ENCODE results near the gene TMIGD1. TPM values are rescaled to one million over a fixed set of nuclear protein-coding genes. Genes with fewer than 3 reads are reported as not detected.

Gene TMIGD1
- total and polyA plus RNA-seq, 2 experiments from 2014 or later = 2.5 to 3.2 TPM

- 37% methylated on average over 12 of the region's 12 CpGs for WGBS (ENCODE audit: low lambda C conversion rate, missing lambda C conversion rate)
- H3K4me1 ChIP-seq (ENCODE audit: insufficient read depth) = peaks cover 30% of the 10 kb centered on the region
- peak overlapping the region; percentile 9 for H2AFZ ChIP-seq
- no peaks in the 10 kb centered on the region for H3K9me3 ChIP-seq (ENCODE audit: low read depth)
- peak overlapping the region; percentile 56 for H3K4me2 ChIP-seq
- H3K4me3 ChIP-seq = no peak overlapping the region
- H3K9me2 ChIP-seq (replicated peaks; ENCODE audit: insufficient read depth) = no peaks in the 10 kb centered on the region
- no peaks in the 10 kb centered on the region for H3K36me3 ChIP-seq (replicated peaks; ENCODE audit: insufficient read depth, low read depth)
- H4K20me1 ChIP-seq (ENCODE audit: insufficient read depth, poor library complexity, severe bottlenecking) = peaks cover 21% of the 10 kb centered on the region
- H3K27me3 ChIP-seq = no peaks in the 10 kb centered on the region
- no peak for TF ChIP-seq EZH2 (IDR thresholded peaks at IDR 0.05; ENCODE audit: borderline replicate concordance)
- TF ChIP-seq CTCF (IDR thresholded peaks at IDR 0.05; ENCODE audit: poor library complexity) = no peak
- TF ChIP-seq EZH2phosphoT487 (IDR thresholded peaks at IDR 0.05; ENCODE audit: low read depth, severe bottlenecking, unreplicated experiment) = no peak
- peaks cover 28% of the 10 kb centered on the region for H3K79me2 ChIP-seq
- peak; percentile 59 for DNase-seq (ENCODE audit: low spot score)
- H3K27ac ChIP-seq = peak overlapping the region; percentile 74
These were observed 43.0 kb upstream of the TMIGD1 start for GRCh38 chr17:30376621-30377452.

- H3K36me3 ChIP-seq (replicated peaks; ENCODE audit: insufficient read depth, low read depth) = no peaks in the 10 kb centered on the region
- peak overlapping the region; percentile 74 for H3K27ac ChIP-seq
- no peak overlapping the region for H3K4me3 ChIP-seq
- no peak for TF ChIP-seq EZH2 (IDR thresholded peaks at IDR 0.05; ENCODE audit: borderline replicate concordance)
- TF ChIP-seq CTCF (IDR thresholded peaks at IDR 0.05; ENCODE audit: poor library complexity) = no peak
- no peak for TF ChIP-seq EZH2phosphoT487 (IDR thresholded peaks at IDR 0.05; ENCODE audit: low read depth, severe bottlenecking, unreplicated experiment)
- no peaks in the 10 kb centered on the region for H3K9me2 ChIP-seq (replicated peaks; ENCODE audit: insufficient read depth)
- H3K4me2 ChIP-seq = no peak overlapping the region
- peaks cover 9% of the 10 kb centered on the region for H4K20me1 ChIP-seq (ENCODE audit: insufficient read depth, poor library complexity, severe bottlenecking)
- H3K9me3 ChIP-seq (ENCODE audit: low read depth) = no peaks in the 10 kb centered on the region
- no peak for DNase-seq (ENCODE audit: low spot score)
- peaks cover 23% of the 10 kb centered on the region for H3K4me1 ChIP-seq (ENCODE audit: insufficient read depth)
- H2AFZ ChIP-seq = no peak overlapping the region
- 100% methylated on average over 1 of the region's 1 CpG for WGBS (ENCODE audit: low lambda C conversion rate, missing lambda C conversion rate)
- no peaks in the 10 kb centered on the region for H3K27me3 ChIP-seq
- H3K79me2 ChIP-seq = peaks cover 16% of the 10 kb centered on the region
These were observed 41.8 kb upstream of the TMIGD1 start for GRCh38 chr17:30375661-30376060.

GRCh38 chr17:30372755-30373154, 38.9 kb upstream of the TMIGD1 start:
- Histone ChIP-seq H3K4me3 (no peak overlapping the region), H3K4me2 (no peak overlapping the region), H3K27me3 (no peaks in the 10 kb centered on the region), H2AFZ (no peak overlapping the region), H4K20me1 (ENCODE audit: insufficient read depth, poor library complexity, severe bottlenecking) (no peaks in the 10 kb centered on the region), H3K27ac (no peak overlapping the region), H3K9me2 (replicated peaks; ENCODE audit: insufficient read depth) (no peaks in the 10 kb centered on the region), H3K79me2 (no peaks in the 10 kb centered on the region), H3K4me1 (ENCODE audit: insufficient read depth) (peaks cover 26% of the 10 kb centered on the region), H3K36me3 (replicated peaks; ENCODE audit: insufficient read depth, low read depth) (no peaks in the 10 kb centered on the region), H3K9me3 (ENCODE audit: low read depth) (no peaks in the 10 kb centered on the region)
- no peak for DNase-seq (ENCODE audit: low spot score)
- WGBS (ENCODE audit: low lambda C conversion rate, missing lambda C conversion rate) = 70% methylated on average over 2 of the region's 2 CpGs
- peak; percentile 12 for TF ChIP-seq CTCF (IDR thresholded peaks at IDR 0.05; ENCODE audit: poor library complexity)
- TF ChIP-seq EZH2phosphoT487 (IDR thresholded peaks at IDR 0.05; ENCODE audit: low read depth, severe bottlenecking, unreplicated experiment) = no peak

Data from hepatocyte (in vitro differentiated cells).